ENCODE data around the gene LTBP1. TPM values are rescaled to one million over a fixed set of nuclear protein-coding genes. Genes with fewer than 3 reads are reported as not detected.
"Not testable (repeated sequence)": the region's sequence is repeated elsewhere in the genome, so short reads cannot be mapped to it uniquely, and the experiment has no call there.

The LTBP1 gene
- total and polyA plus RNA-seq, 4 donors, result 5.8 to 57.6 (median 10.2) TPM

DNA sequence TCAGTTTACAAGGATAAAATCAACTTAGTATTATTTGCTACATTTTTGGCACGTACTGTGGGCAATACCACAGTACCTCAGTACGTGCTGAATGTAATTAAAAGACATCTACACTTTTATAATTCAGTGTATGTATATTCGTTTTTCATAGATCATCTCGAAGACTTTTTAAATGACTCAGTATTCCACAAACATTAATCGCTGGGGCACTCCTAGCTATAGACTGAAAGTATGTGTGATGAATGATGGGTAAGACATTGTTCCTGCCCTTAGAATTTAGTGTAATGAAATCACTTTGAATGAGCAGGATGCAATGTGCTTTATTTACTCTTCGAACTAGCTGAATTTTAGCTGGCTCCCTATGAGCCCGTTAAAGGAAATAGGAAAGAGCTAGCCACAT, 284.1 kb downstream of the LTBP1 start:
- no peaks in the 10 kb centered on the region for H3K27me3 ChIP-seq (ENCODE audit: control insufficient read depth in 4 of 4, insufficient read depth in 4 of 4, low read length in 3 of 4)
- no peaks in the 10 kb centered on the region for H3K36me3 ChIP-seq (ENCODE audit: control insufficient read depth in 4 of 4, insufficient read depth in 3 of 4, low read depth in 1 of 4, low read length in 3 of 4)
- H3K4me3 ChIP-seq (ENCODE audit: low read depth in 1 of 3, low read length in 3 of 3), result no peak overlapping the region
- TF ChIP-seq ZBTB33 (IDR thresholded peaks at IDR 0.05) (no peak), CTCF (IDR thresholded peaks at IDR 0.05; ENCODE audit: low read depth, low read length, missing input control) (no peak)
- H3K9me3 ChIP-seq (ENCODE audit: control insufficient read depth in 4 of 4, low read length in 3 of 4), result no peaks in the 10 kb centered on the region
- H3K4me1 ChIP-seq (ENCODE audit: control insufficient read depth in 4 of 4, insufficient read depth in 4 of 4, low read length in 3 of 4), result peaks cover 0 to 2% (median 0%) of the 10 kb centered on the region in 4 donors
- H3K27ac ChIP-seq (ENCODE audit: low read depth in 1 of 2, low read length in 2 of 2), result no peak overlapping the region
- WGBS, result 81% methylated on average over 7 of the region's 7 CpGs
- DNase-seq (ENCODE audit: low spot score), result no peak
- no peak overlapping the region for H3K9ac ChIP-seq (ENCODE audit: low read depth in 1 of 2, low read length in 2 of 2)

DNA sequence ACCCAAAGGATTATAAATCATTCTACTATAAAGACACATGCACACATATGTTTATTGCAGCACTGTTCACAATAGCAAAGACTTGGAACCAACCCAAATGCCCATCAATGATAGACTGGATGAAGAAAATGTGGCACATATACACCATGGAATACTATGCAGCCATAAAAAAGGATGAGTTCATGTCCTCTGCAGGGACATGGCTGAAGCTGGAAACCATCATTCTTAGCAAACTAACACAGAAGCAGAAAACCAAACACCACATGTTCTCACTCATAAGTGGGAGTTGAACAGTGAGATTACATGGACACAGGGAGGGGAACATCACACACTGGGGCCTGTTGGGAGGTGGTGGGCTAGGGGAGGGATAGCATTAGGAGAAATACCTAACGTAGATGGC, 288.8 kb downstream of the LTBP1 start:
- not testable (repeated sequence) for H3K27me3 ChIP-seq (ENCODE audit: control insufficient read depth in 4 of 4, insufficient read depth in 4 of 4, low read length in 3 of 4); H3K4me3 ChIP-seq (ENCODE audit: low read depth in 1 of 3, low read length in 3 of 3); H3K4me1 ChIP-seq (ENCODE audit: control insufficient read depth in 4 of 4, insufficient read depth in 4 of 4, low read length in 3 of 4); H3K27ac ChIP-seq (ENCODE audit: low read depth in 1 of 2, low read length in 2 of 2); H3K36me3 ChIP-seq (ENCODE audit: control insufficient read depth in 4 of 4, insufficient read depth in 3 of 4, low read depth in 1 of 4, low read length in 3 of 4); H3K9me3 ChIP-seq (ENCODE audit: control insufficient read depth in 4 of 4, low read length in 3 of 4); H3K9ac ChIP-seq (ENCODE audit: low read depth in 1 of 2, low read length in 2 of 2); DNase-seq (ENCODE audit: low spot score)
- WGBS, result 98% methylated on average over 1 of the region's 1 CpG

- no peaks in the 10 kb centered on the region for H3K4me1 ChIP-seq (ENCODE audit: control insufficient read depth in 4 of 4, insufficient read depth in 4 of 4, low read length in 3 of 4)
- no peak overlapping the region for H3K4me3 ChIP-seq (ENCODE audit: low read depth in 1 of 3, low read length in 3 of 3)
- 87% methylated on average over 5 of the region's 5 CpGs for WGBS
- DNase-seq (ENCODE audit: low spot score), result no peak
- H3K36me3 ChIP-seq (ENCODE audit: control insufficient read depth in 4 of 4, insufficient read depth in 3 of 4, low read depth in 1 of 4, low read length in 3 of 4), result no peaks in the 10 kb centered on the region
- no peak overlapping the region for H3K27ac ChIP-seq (ENCODE audit: low read depth in 1 of 2, low read length in 2 of 2)
- TF ChIP-seq TAF1 (conservative IDR thresholded peaks at IDR 0.05) (no peak), REST (IDR thresholded peaks at IDR 0.05) (no peak), HNF4A (conservative IDR thresholded peaks at IDR 0.05) (no peak), MAX (IDR thresholded peaks at IDR 0.05) (no peak), NR2F2 (IDR thresholded peaks at IDR 0.05) (no peak), CTCF (IDR thresholded peaks at IDR 0.05; ENCODE audit: low read depth, low read length, missing input control) (no peak), RAD21 (IDR thresholded peaks at IDR 0.05) (no peak), SP1 (IDR thresholded peaks at IDR 0.05) (no peak), HNF4G (IDR thresholded peaks at IDR 0.05) (no peak)
- no peak overlapping the region for H3K9ac ChIP-seq (ENCODE audit: low read depth in 1 of 2, low read length in 2 of 2)
- no peaks in the 10 kb centered on the region for H3K27me3 ChIP-seq (ENCODE audit: control insufficient read depth in 4 of 4, insufficient read depth in 4 of 4, low read length in 3 of 4)
- no peaks in the 10 kb centered on the region for H3K9me3 ChIP-seq (ENCODE audit: control insufficient read depth in 4 of 4, low read length in 3 of 4)
Observed at GRCh38 chr2:33236482-33237385, 290.0 kb downstream of the LTBP1 start.

All from liver (tissue), 9 donors.